Left lobe of liver (tissue), 2 donors: ENCODE measurements around the gene YY1. TPM values are rescaled to one million over a fixed set of nuclear protein-coding genes. Genes with fewer than 3 reads are reported as not detected.
"Not testable (repeated sequence)": the region's sequence is repeated elsewhere in the genome, so short reads cannot be mapped to it uniquely, and the experiment has no call there.

ENCODE experiments used
- ATAC-seq: fragments of 200-7000 bp; cut with Tn5 transposase; one replicate; pipeline ENCODE4 v1.9.1; 2020; ENCODE audit warnings: mild to moderate bottlenecking, moderate library complexity
- DNase-seq: peaks from one replicate; pipeline ENCODE4 v3.0.0-alpha.2; 2020; ENCODE audit warnings: low spot score
- total RNA-seq: library from RNA; stranded (reverse); gene quantifications from one replicate; pipeline ENCODE4 v1.2.1, GENCODE V29; 2021
- donor health status: DM: no; HTN: no; CAD: no; lungs with moderate emphysema.
- donor health status: DM: no; HTN: yes; CAD: no.

YY1 gene
- total RNA-seq, 1 donor from 2014 or later: 34.2 TPM

DNA sequence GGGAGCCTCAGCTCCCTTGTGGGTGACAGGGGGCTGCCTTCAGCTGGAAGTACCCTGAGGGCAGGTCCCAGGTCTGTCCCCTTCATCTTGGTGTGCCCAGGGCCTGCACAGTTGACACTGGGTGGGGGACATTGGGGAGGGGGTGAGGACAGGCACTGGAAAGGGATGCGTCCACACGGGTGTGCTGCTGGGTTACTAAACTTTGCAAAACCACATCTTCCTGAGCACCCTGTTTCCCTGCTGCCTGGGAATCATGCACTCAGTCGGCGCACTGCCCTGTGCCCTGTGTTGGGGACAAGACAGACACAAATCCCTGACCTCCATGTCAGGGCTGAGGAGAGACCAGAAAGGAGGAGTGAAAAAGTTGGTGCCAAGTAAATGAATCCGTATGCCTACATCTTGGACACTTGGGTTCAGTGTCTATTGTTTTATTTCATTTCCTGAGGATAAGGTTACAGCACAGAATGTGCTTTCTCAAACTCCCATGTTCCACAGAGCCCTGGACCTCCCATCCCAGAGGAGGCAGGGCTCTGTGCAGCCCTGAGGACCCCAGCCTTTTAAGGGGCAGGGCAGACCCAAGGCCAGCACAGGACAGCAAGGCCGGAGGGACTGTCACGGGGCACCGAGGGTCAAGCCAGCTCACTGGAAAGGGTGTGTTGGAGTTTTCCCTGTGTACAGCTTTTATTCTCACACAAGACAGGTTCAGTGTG lies 70.2 kb downstream of the YY1 start:
- ATAC-seq: no peak
- no peak for DNase-seq

GRCh38 chr14:100312110-100312876 lies 73.3 kb downstream of the YY1 start:
- not testable (repeated sequence) for DNase-seq

DNA sequence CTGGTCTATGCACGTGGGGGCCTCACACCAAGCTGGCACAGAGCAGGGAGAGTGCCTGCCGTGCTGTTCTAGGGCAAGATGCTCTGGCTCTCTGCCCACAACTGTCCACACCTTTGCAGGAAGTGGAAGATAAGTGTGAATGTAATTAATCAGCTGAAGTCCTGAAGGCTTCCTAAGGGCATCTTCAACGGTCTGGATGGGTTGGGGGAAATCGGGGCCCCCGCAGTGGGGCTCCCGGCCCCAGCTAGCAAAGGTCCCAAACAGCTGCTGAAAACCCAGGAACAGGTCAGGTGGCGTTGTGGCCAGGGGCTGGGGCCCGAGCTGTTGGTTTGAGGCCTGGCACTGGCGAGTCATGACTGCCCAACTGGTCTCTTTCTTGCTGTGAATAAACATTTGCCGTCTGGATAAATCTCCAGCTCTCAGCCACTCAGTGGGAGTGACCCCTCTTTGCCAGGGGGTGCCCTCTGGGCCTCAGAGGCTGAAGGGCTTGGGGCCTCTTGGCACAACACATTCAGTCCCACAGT lies 74.0 kb downstream of the YY1 start:
- ATAC-seq: no peak
- no peak for DNase-seq

More at GRCh38 chr14:100312110-100312876, 73.3 kb downstream of the YY1 start:
- not testable (repeated sequence) for ATAC-seq

GRCh38 chr14:100313464-100314230 lies 74.7 kb downstream of the YY1 start:
- ATAC-seq (peak; percentile 15), DNase-seq (no peak)

- no peak for ATAC-seq
- no peak for DNase-seq
Measured at GRCh38 chr14:100314724-100315123, 75.8 kb downstream of the YY1 start.

DNA sequence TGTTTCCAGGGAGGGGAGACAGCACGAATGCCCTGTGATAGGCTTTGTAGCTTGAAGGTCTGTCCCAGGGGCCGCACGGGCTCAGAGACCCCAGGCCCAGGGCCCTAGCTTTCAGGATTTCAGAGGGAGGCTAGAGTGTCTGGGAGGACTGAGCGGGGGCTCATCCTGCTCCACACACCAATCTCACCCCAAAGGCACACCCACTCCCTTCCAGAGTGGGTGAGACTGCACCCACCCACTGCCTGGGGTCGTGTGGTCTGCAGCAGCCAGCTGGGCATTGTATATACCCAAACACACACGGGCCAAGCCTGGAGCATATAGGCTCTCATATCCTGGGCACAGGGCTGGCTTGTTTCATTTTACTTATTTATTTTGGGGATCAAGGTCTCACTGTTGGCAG lies 78.4 kb downstream of the YY1 start:
- DNase-seq: no peak
- ATAC-seq: no peak

- ATAC-seq (peak; percentile 55), DNase-seq (peak; percentile 72)
Measured at GRCh38 chr14:100317912-100318808, 79.2 kb downstream of the YY1 start.

DNA sequence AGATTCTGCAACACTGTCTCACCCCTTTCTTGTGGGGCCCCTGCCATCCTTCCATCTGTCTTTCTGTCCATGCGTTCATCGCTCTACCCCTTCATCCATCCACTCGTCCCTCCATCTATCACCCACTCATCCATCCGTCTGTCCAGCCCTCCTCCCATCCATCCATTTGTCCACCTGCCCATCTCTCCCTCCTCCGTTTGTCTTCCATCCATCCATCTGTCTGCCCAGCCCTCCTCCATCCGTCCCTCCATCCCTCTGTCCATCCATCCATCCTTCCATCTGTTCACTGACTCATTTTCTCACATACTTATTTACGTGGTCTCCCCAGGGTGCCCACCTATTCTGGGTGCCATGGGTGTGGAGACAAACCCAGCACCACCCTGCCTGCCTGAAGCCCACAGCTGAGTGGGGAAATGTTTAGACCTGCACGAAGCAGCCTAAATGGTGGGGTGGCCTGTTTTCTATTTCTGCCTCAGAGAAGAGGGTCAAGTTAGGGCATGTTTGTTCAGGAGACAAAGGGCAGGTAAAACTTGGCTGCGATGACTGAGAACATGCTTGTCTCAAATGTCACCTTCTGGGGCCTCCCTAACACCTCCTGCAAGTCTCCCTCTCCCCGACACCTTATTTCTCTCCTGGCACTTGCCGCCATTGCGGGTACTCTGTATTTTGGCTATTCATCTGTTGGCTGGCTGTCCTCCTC lies 81.4 kb downstream of the YY1 start:
- ATAC-seq (no peak), DNase-seq (no peak)

GRCh38 chr14:100321473-100322137 lies 82.7 kb downstream of the YY1 start:
- ATAC-seq: peak; percentile 1
- peak; percentile 74 for DNase-seq

DNA sequence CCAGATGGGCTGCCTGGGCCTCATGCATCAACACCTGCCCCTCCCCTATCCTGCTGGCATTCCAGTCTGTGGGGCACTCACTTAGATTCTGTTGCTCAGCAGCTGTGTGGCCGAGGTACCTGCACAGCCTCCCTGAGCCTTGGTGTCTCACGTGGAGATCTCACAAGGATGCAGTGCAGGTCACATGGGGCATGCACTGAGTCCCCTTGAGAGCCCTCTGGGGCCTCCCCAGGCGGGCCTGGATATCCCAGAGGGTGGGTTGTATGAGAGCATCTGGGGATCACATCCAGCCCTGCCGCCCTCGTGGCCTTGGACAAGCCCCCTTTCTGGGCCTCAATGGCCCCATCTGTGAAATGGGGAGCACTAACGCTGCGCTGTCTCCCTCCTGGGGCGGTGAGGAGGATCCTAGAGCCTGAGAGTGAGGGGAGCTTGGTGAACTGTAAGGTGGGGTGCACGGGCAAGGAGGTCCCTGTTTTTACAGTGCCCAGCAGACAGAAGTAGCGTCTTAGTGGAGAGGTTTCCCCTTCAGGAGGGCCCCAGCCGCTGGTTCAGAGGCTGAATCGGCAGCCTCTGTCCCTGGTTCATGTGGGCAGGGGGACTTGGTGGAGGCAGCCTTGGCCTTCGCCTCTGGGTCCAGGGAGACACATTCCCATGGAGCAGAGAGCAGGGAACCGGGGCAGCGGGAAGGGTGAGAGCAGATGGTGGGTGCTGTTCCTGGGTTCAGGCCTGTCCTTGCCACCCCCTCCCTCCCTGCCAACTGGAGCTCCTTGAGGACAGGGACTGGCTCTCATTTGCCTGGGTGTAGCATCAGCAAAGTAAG lies 83.4 kb downstream of the YY1 start:
- DNase-seq (no peak), ATAC-seq (no peak)

DNA sequence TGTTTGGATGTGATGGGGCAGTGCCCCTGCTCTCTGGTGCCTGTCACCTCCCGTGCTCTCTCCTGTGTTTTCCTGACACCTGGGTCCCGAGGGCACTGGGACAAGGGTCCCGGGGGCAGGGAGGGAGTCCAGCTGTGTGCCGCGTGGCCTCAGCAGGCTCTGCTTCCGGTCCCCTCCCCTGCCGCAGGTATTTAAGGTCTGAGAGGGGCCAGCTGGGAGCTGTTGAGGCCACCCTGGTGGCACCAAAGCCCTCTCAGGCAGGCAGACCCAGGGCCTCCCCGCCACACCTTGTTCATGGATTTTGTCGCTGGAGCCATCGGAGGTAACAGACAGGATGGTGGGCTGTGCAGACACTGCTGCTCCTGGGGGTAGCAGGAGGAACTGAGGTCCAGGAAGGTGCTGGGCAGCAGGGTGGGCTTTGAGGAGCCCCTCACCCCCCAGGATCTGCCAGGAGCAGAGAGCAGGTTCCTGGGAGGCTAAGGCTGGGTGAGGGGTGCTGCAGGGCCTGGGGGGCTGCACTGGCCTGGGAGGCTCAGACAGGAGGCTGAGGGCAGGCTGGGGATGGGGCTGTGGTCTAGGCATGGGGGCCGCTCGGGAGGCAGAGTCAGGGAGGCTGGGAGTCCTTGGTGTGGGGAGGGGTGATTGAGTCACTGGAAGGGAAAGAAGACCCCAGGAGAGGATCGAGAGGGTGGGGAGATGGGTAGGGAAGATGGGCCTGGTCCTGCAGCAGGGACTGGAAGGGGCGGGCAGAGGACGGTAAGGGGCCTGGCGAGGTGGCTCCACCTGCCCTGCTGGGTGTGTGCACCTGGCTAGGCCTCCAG lies 84.4 kb downstream of the YY1 start, which contains the start of gene SLC25A47:
Gene SLC25A47, plus strand, starts transcription at position 219 of the 821 bp plus-strand sequence. Its CDS starts 76 bp downstream, at position 295.
- ATAC-seq (peak; percentile 64), DNase-seq (peak; percentile 96)

DNA sequence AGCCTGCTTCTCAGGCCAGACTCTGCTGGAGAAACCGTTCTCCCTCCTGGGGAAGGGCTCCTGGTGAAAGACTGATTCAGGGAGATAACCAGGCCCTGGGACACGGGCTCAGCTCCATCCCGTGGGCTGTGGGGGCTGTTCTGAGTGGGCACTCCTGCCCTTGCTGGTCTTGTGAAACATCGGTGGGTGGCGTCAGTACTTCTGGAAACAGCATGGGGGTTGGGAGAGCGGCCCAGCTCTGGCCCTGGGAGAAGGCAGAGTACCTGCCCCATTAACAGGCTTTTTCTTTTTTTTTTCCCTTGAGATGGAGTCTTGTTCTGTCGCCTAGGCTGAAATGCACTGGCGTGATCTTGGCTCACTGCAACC lies 85.0 kb downstream of the YY1 start:
- ATAC-seq: peak; percentile 39
- peak; percentile 86 for DNase-seq

DNA sequence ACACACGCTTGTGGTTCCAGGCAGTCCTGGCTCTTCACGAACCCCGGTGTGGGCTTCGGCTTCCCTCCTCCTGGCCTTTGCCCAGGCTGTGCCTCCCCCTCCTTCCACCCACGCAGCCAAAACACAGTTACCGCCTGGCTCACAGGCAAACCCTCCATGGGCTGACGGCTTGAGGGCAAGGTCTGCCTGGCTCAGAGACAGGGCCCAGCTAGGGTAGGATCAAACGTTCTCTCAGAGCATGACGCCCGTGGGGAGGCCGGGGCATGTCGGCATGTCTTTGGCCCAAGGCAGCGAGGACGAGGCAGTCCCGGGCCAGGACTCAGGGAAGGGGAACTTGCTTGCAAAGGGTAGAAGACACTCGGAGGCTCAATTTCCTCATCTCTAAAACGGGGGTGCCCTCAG lies 86.3 kb downstream of the YY1 start:
- peak; percentile 56 for ATAC-seq
- DNase-seq: peak; percentile 96

DNA sequence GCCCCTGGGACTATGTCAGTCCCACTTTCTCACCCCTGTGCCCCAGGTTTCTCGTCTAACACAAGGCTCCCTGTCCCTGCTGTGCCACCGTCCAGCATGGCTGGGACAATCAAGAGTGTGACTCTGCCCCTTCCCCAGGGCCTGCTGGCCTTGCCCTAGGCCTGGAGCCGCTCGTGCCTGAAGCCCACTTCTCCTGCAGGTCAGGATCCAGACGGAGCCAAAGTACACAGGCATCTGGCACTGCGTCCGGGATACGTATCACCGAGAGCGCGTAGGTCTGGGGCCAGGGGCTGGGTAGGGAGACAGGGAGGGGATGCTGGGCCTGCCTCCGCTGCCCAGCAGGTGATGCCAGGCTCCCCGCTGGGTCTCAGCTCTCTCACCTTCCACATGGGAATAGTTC lies 87.0 kb downstream of the YY1 start:
- DNase-seq (peak; percentile 86), ATAC-seq (peak; percentile 35)

- ATAC-seq: no peak
Measured at GRCh38 chr14:100327128-100327527, 88.2 kb downstream of the YY1 start.

GRCh38 chr14:100328495-100329163 lies 89.7 kb downstream of the YY1 start:
- ATAC-seq (no peak), DNase-seq (peak; percentile 62)

More at GRCh38 chr14:100327128-100327527, 88.2 kb downstream of the YY1 start:
- no peak for DNase-seq
